Sciatic nerve (tissue), 2 donors: ENCODE data around the gene CLDN17. TPM values are rescaled to one million over a fixed set of nuclear protein-coding genes. Genes with fewer than 3 reads are reported as not detected.

Source experiments
- ATAC-seq: fragments of 200-7000 bp; cut with Tn5 transposase; one replicate; pipeline ENCODE4 v1.9.1; 2020; ENCODE audit warnings: mild to moderate bottlenecking, moderate library complexity
- DNase-seq: peaks from one replicate; pipeline ENCODE4 v3.0.0-alpha.2; 2020; ENCODE audit warnings: low spot score
- intact Hi-C: fragments of 100-400 bp; cut with DNase I; formaldehyde crosslinking; loops from one replicate; pipeline ENCODE4 v1.14.2; 2022
- total RNA-seq: library from RNA; stranded (reverse); fragmentation: NEBNext Ultra II Directional; extraction: Animal tissue kit (Norgen Biotek cat#: 25700); gene quantifications from one replicate; pipeline ENCODE4 v1.2.1, GENCODE V29; 2021
- donor health status: DM: no; HTN: no; CAD: no.
- donor health status: DM: no; HTN: no; CAD: no.

CLDN17 gene, protein sequence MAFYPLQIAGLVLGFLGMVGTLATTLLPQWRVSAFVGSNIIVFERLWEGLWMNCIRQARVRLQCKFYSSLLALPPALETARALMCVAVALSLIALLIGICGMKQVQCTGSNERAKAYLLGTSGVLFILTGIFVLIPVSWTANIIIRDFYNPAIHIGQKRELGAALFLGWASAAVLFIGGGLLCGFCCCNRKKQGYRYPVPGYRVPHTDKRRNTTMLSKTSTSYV
- total RNA-seq: not detected

GRCh38 chr21:30166705-30167104 is at the start of gene CLDN17:
CLDN17 (minus strand) TSS chr21:30166805; CDS start chr21:30166617, 188 bp downstream.
- ATAC-seq (no peak), DNase-seq (no peak)
- intact Hi-C loops: no loop called here

GRCh38 chr21:30216041-30216723 is 49.6 kb upstream of the CLDN17 start, which contains the start of gene CLDN8:
CLDN8 (minus strand) TSS chr21:30216097; CDS start chr21:30215925, 172 bp downstream.
- intact Hi-C loops: no loop called here
- ATAC-seq: no peak

DNA sequence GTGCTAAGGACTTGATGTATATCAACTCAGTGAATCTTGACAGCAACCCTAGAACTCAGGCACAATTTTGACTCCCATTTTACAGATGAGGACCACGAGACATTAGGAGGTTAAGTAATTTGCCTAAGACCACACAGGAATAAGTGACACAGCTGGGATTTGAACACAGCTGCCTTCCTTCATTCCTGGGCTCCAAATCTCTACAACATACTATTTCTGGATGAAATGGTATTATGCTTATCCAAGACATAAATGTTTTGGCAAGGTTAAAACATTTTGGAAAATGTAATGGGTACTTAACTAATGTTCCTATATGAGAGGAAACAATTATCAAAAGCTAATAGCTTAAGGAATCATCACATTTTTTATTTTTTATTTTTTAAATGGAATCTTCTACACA is 44.5 kb upstream of the CLDN17 start:
- DNase-seq (no peak), ATAC-seq (no peak)
- intact Hi-C loops: no loop called here

More at GRCh38 chr21:30216041-30216723, 49.6 kb upstream of the CLDN17 start, which contains the start of gene CLDN8:
- no peak for DNase-seq

- ATAC-seq (no peak), DNase-seq (no peak)
- intact Hi-C loops: no loop called here
Observed at GRCh38 chr21:30209601-30210000, 43.0 kb upstream of the CLDN17 start.

GRCh38 chr21:30207252-30207579 is 40.6 kb upstream of the CLDN17 start:
- DNase-seq (no peak), ATAC-seq (no peak)
- intact Hi-C loops: no loop called here

DNA sequence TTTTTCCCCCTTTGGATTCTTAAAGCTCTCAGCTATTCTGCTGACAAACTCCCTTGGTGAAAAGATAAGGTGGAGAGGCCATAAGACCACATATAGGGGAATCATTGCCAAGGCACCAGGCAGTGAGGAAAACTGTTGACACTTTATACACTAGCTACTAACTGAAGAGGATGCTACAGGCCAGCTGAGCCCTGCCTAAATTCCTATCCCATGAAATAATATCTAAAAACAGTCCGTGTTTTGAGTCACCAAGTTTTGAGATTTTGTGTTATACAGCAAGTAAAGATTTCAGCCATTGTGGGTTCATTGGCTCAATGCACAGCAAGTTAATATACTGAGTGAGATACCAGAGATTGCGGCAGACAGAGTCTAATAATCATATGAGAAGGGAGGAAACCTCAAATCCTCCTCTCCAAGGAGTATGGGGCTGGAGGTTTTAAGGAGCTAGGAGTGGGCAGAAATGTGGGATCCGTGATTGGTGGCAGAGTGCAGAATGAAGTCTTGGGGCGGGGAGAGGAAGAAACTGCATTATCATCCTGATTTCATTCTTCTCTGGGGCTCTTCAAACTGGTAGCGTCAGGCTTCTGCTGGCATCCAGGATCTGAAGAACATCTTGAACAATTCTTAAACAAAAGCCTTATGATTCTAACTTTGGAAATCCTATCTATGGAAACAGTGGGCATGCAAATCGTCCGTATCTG is 40.1 kb upstream of the CLDN17 start:
- DNase-seq (no peak), ATAC-seq (no peak)
- intact Hi-C loops: no loop called here

DNA sequence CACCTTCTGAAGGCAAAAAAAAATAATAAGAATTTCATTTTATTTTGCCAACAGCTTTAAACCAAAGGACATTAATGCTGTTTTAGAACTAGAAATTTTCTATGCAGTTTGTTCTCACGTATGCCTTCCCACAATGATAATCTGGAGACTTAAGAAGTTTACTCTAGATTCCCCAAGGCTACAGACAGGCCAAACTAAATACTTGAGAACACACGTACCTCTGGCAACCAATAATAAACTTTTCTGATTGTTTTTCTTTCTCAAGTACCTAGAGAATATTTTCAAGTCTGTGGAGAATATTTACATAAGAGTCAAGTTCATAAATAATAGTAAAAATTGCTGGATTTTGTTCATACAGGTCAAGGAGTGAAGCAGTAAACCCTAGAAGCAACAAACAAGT is 33.4 kb upstream of the CLDN17 start:
- ATAC-seq: peak; percentile 56
- intact Hi-C loops: no loop called here

DNA sequence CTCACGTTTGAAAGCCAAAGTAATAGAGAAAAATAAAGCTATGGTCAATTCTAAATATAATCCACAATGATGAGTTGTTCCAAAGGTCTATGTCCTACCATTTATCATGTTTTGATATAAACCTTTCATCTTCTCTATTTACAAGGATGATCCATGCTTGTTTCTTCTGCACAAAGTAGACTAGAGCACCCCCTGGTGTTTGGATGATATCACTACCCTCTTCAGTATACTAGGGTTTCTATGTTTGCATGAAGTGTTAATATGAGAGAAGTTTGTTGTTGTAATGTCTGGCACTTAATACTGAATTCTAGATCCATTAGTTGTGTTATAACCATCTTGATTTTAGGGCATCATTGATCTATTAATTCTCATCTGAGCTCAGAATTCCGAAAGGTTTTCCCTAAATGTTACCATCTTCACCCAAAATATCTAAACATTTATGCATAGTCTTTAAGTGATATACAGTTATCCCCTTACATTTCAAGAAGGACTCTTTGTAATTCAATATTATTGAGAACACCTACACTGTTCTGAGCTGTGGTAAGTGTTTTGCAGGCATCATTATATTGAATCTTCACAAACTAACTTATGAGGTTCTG is 28.2 kb upstream of the CLDN17 start:
- intact Hi-C loops: no loop called here
- ATAC-seq (no peak), DNase-seq (no peak)

More for the DNA sequence above, 33.4 kb upstream of the CLDN17 start:
- DNase-seq: no peak

DNA sequence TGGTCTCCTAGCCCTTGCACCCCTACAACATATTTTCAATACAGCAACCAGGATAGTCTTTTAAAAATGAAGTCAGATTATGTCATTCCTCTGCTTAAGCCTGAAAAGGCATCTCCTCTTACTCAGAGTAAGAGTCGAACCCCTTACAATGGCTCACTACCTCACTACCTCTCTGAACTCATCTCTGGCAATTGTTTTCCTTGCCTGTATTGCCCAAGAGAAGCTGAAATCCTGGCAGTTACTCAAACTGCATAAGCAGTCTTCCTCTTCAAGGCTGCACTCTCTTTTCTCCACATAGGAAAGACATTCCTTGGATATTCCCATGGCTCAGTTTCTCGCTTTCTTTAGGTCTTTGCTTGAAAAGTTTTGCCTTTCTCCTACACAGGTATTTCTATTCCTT is 26.6 kb upstream of the CLDN17 start:
- intact Hi-C loops: no loop called here
- DNase-seq: no peak
- no peak for ATAC-seq

DNA sequence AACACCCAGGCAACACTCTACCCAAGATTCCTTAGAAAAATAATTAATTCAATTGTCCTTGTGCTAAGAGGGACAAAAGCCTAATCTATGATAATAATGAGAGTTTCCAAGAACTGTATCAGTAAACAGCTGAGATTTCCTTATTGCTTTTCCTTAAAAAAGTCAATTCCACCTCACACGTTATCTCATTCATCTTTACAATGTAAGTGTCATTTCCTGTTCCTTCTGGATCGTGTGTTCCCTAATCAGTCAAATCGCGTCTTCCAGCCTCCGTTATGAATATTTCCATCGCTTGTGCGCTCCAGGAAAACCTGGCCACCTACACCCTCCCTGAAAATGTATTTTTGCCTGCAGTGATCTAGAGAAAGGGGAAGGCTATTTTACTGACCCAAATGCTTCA is 23.9 kb upstream of the CLDN17 start:
- intact Hi-C loops: no loop called here
- ATAC-seq (no peak), DNase-seq (no peak)

- DNase-seq (no peak), ATAC-seq (no peak)
- intact Hi-C loops: no loop called here
Observed at GRCh38 chr21:30189773-30190172, 23.2 kb upstream of the CLDN17 start.

DNA sequence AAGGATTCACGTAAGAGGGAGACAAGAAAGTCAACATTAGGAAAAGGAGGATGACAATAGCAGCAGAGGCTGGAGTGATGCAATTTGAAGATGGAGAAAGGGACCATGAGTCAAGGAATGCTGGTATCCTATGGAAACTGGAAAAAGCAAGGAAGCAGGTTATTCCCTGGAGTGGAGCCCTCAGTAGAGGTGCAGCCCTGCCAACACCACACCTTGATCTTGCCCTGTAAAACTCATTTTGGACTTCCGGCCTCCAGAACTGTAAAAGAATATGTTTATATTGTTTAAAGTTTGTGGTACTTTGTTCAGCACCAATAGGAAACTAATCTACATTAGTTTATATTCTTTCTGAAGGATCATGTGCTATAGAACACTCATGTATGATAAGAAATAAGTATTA is 19.6 kb upstream of the CLDN17 start:
- intact Hi-C loops: no loop called here
- ATAC-seq: no peak
- no peak for DNase-seq

DNA sequence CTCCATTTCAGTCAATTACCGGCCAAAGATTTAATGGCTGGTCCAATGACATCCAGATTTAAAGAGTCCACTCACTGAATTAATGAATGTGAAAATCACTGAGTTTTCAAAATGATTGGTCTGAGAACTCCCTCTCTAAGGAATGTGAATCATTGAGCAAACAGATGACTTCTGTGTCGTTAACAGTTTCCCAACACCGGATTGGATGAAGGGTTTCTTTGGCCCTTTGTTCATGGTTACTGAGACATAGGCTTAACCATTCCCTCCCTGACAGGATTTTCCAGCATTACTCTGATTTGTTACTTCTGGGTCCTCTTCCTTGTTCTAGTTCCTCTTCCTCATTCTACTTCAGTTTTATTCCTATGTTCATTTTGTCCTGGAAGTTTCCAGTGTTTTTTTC is 1.5 kb upstream of the CLDN17 start:
- intact Hi-C loops: no loop called here
- DNase-seq (no peak), ATAC-seq (no peak)

DNA sequence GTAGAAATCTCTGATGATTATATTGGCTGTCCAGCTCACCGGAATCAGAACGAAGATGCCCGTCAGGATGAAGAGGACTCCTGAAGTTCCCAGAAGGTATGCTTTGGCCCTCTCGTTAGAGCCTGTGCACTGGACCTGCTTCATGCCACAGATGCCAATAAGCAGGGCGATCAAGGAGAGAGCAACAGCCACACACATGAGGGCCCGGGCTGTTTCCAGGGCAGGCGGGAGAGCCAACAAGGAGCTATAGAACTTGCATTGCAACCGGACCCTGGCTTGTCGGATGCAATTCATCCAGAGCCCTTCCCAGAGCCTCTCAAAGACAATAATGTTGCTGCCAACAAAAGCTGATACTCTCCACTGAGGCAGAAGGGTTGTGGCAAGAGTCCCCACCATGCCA is 434 bp downstream of the CLDN17 start:
- intact Hi-C loops: no loop called here
- ATAC-seq (no peak), DNase-seq (no peak)

- intact Hi-C loops: no loop called here
- ATAC-seq: no peak
Observed at GRCh38 chr21:30164796-30165195, 1.8 kb downstream of the CLDN17 start.

GRCh38 chr21:30153697-30154340 is 12.8 kb downstream of the CLDN17 start:
- intact Hi-C loops: no loop called here
- DNase-seq: no peak
- ATAC-seq: no peak

More at GRCh38 chr21:30164796-30165195, 1.8 kb downstream of the CLDN17 start:
- no peak for DNase-seq

DNA sequence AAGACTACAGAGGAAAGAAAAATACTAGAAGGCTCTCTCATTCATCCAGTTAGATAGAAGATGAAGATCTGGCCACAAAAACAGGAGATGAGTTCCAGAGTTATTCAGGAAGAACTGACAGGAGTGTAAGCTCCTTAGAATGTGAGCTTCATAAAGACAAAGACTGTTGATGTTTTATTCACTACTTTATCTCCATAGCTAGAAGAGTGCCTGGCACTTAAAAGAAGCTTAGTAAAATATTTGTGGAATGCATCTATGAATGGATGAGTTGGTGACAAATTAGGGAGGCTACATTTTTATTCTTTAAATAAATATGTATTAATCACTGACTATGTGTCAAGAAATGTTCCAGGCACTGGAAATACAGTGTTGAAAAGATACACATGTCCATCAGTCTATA is 13.8 kb downstream of the CLDN17 start:
- intact Hi-C loops: no loop called here
- DNase-seq (no peak), ATAC-seq (no peak)

DNA sequence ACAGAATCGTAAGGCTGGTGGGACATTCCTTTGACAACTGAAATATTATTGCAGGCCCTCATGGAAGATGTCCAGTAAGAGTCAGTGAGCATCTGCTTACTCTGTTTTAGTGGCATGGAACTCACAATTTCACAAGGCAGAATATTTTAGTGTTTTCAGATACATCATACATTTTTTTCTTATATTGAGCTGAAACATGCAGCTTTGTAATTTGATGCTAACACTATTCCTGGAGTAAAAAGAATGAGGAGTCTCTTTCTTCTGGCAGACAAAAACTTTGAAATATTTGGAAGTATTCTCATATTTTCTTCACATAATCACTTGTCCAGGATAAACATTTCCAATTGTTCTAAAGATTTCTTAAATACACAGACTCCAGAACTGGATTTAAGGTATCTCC is 17.7 kb downstream of the CLDN17 start:
- DNase-seq (no peak), ATAC-seq (no peak)
- intact Hi-C loops: no loop called here

DNA sequence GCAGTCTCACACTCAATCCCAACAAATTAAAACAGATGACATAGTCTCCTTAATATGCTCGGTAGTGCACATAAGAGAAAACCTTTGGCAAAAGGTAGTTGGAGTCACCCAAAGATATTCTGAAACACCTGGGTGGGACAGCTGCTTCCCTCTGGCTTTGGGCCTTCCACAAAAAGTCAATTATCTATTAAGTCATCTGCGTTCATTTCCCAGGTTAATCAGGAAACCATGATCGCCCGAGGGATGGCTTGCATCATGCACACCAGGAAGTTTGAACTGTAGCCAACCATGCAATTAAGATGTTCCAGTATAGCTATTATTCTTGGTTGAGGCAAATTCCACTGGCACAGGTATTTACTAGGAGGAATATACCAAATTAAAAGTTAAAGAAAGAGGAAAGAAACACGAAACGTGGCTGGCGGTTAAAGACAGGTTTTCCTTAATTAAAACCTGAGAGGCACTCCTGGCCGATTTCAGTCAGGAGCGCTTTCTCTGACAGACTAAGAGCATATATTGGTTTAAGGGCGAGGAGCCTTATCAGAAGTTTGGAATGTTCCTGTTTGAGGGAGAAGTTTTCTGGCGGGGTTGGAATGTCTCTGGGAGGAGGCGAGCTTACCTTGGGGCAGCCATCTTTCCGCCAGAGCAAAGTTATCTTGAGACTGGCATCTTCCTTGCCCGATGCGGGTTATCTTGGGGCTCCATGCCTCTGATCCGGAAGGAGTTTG is 19.9 kb downstream of the CLDN17 start:
- ATAC-seq (no peak), DNase-seq (no peak)
- intact Hi-C loops: no loop called here
